Stomach (tissue), 9 donors: Measurements from ENCODE around the gene SEC14L3. TPM values are rescaled to one million over a fixed set of nuclear protein-coding genes. Genes with fewer than 3 reads are reported as not detected.

Experiments
- DNase-seq, 2 donors: peaks; one replicate each; pipeline versions ENCODE4 v3.0.0 to v3.0.0-alpha.2; 2013 to 2019
- H3K27ac ChIP-seq, 5 donors: fragments of 200-600 bp in 4 of 5; sonication (generic) in 4 of 5; one replicate each; pipeline ENCODE4 v1.5.1; 2013 to 2019; ENCODE audit warnings: mild to moderate bottlenecking in 1 of 5, moderate library complexity in 1 of 5
- H3K27me3 ChIP-seq, 3 donors: fragments of 200-600 bp; sonication (generic); one replicate each; pipeline ENCODE4 v1.5.1; 2017 to 2019; ENCODE audit warnings: mixed run types in 1 of 3
- H3K36me3 ChIP-seq, 4 donors: fragments of 200-600 bp; sonication (generic); 1 replicate in 3 of 4; 2 replicates in 1 of 4; pipeline ENCODE4 v1.5.1; 2016 to 2019
- H3K4me1 ChIP-seq, 4 donors: fragments of 200-600 bp; sonication (generic); one replicate each; pipeline ENCODE4 v1.5.1; 2016 to 2019
- H3K4me3 ChIP-seq, 4 donors: fragments of 200-600 bp; sonication (generic) in 3 of 4; one replicate each; pipeline ENCODE4 v1.5.1; 2016 to 2019; ENCODE audit warnings: mild to moderate bottlenecking in 1 of 4
- H3K9me3 ChIP-seq, 4 donors: fragments of 200-600 bp; sonication (generic); one replicate each; pipeline ENCODE4 v1.5.1; 2016 to 2019
- CTCF ChIP-seq, 7 experiments: fragments of 450-650 bp in 4 of 7; fragments of 200-600 bp in 3 of 7; sonication (generic) in 3 of 7; IDR thresholded peaks; one replicate each; pipeline ENCODE4 v1.5.1; 2016 to 2019; ENCODE audit warnings: antibody characterized with exemption in 7 of 7, control low read depth in 2 of 7, mild to moderate bottlenecking in 1 of 7
- EP300 ChIP-seq: sonication (generic); formaldehyde crosslinking; IDR thresholded peaks from one replicate; pipeline ENCODE4 v1.6.1; 2017; ENCODE audit warnings: antibody characterized with exemption
- POLR2A ChIP-seq, 4 donors: fragments of 450-650 bp; IDR thresholded peaks; one replicate each; pipeline ENCODE4 v1.6.1; 2016; ENCODE audit warnings: antibody characterized with exemption in 4 of 4, control low read depth in 2 of 4, mild to moderate bottlenecking in 1 of 4, moderate library complexity in 1 of 4
- POLR2AphosphoS5 ChIP-seq, 3 donors: sonication (generic); formaldehyde crosslinking; IDR thresholded peaks; one replicate each; pipeline ENCODE4 v1.6.1; 2016; ENCODE audit warnings: antibody characterized with exemption in 3 of 3
- WGBS, 5 donors: extraction: QIAGEN DNeasy Blood & Tissue Kit in 3 of 5; methylation state at CpG; one replicate each; pipeline versions ENCODE4 v1.1.5 to v1.1.7; 2013 to 2018; 5-methylcytosine and 5-hydroxymethylcytosine counted together
- intact Hi-C: fragments of 100-400 bp; cut with DNase I; formaldehyde crosslinking; loops from one replicate; pipeline ENCODE4 v1.15.1; 2023; ENCODE audit warnings: low total_unique reads
- polyA plus RNA-seq, 3 donors: library from polyadenylated mRNA; stranded (reverse); fragments of 200-250 nt; gene quantifications; one replicate each; pipeline ENCODE4 v1.2.3, GENCODE V29; 2013
- total RNA-seq, 5 donors: library from RNA; depleted of rRNA; stranded (reverse); fragments of >200 nt; gene quantifications; one replicate each; pipeline versions ENCODE4 v1.1.0 to v1.2.3, GENCODE V29; 2014 to 2016
- donor health status: healthy with polysubstance abuse.
- donor health status: Bipolar disorder and iron deficiency.
- donor health status: healthy.

Gene SEC14L3
- total and polyA plus RNA-seq, 8 donors = not detected

- Histone ChIP-seq H3K4me3 (no peak overlapping the region), H3K27ac (peak overlapping the region in 4 of 5 donors; percentile 20 to 98 (median 72)), H3K9me3 (no peaks in the 10 kb centered on the region), H3K4me1 (peaks cover 30 to 58% (median 47%) of the 10 kb centered on the region in 4 donors), H3K36me3 (peaks cover 10 to 84% (median 73%) of the 10 kb centered on the region in 4 donors), H3K27me3 (no peaks in the 10 kb centered on the region)
- no peak for DNase-seq
- 35 to 63% (median 51%) methylated on average over 2 of the region's 2 CpGs for WGBS, 5 donors
- no peak for TF ChIP-seq EP300
- no peak for TF ChIP-seq POLR2A (IDR thresholded peaks at IDR 0.05)
- no peak for TF ChIP-seq POLR2AphosphoS5 (IDR thresholded peaks at IDR 0.05)
- TF ChIP-seq CTCF (IDR thresholded peaks at IDR 0.05) = no peak
- intact Hi-C loops = no loop called here
These were observed 55.4 kb downstream of the SEC14L3 start for GRCh38 chr22:30416403-30416802.

GRCh38 chr22:30414525-30415047 lies 57.2 kb downstream of the SEC14L3 start:
- TF ChIP-seq CTCF (IDR thresholded peaks at IDR 0.05) (no peak), EP300 (no peak), POLR2A (IDR thresholded peaks at IDR 0.05) (no peak), POLR2AphosphoS5 (IDR thresholded peaks at IDR 0.05) (no peak)
- Histone ChIP-seq H3K4me3 (no peak overlapping the region), H3K4me1 (peaks cover 15 to 40% (median 30%) of the 10 kb centered on the region in 4 donors), H3K9me3 (no peaks in the 10 kb centered on the region), H3K27me3 (no peaks in the 10 kb centered on the region), H3K27ac (no peak overlapping the region), H3K36me3 (peaks cover 10 to 95% (median 89%) of the 10 kb centered on the region in 4 donors)
- WGBS, 5 donors = 81 to 93% (median 90%) methylated on average over 4 of the region's 4 CpGs
- DNase-seq = no peak
- intact Hi-C loops = no loop called here

- H3K4me3 ChIP-seq = no peak overlapping the region
- H3K27me3 ChIP-seq = no peaks in the 10 kb centered on the region
- H3K27ac ChIP-seq = no peak overlapping the region
- TF ChIP-seq POLR2AphosphoS5 (IDR thresholded peaks at IDR 0.05) (no peak), CTCF (IDR thresholded peaks at IDR 0.05) (no peak), EP300 (no peak), POLR2A (IDR thresholded peaks at IDR 0.05) (no peak)
- peaks cover 15 to 33% (median 24%) of the 10 kb centered on the region in 4 donors for H3K4me1 ChIP-seq
- WGBS, 5 donors = 79 to 88% (median 86%) methylated on average over 5 of the region's 5 CpGs
- DNase-seq = no peak
- H3K9me3 ChIP-seq = no peaks in the 10 kb centered on the region
- intact Hi-C loops = no loop called here
- H3K36me3 ChIP-seq = peaks cover 10 to 98% (median 90%) of the 10 kb centered on the region in 4 donors
These were observed 57.9 kb downstream of the SEC14L3 start for GRCh38 chr22:30413745-30414524.

- no peaks in the 10 kb centered on the region for H3K9me3 ChIP-seq
- no peak for DNase-seq
- intact Hi-C loops = no loop called here
- H3K27me3 ChIP-seq = no peaks in the 10 kb centered on the region
- H3K4me1 ChIP-seq = peaks cover 9 to 24% (median 18%) of the 10 kb centered on the region in 4 donors
- WGBS, 5 donors = 86 to 93% (median 90%) methylated on average over 4 of the region's 4 CpGs
- TF ChIP-seq CTCF (IDR thresholded peaks at IDR 0.05) (no peak), EP300 (no peak), POLR2AphosphoS5 (IDR thresholded peaks at IDR 0.05) (no peak)
- peaks cover 14 to 98% (median 90%) of the 10 kb centered on the region in 4 donors for H3K36me3 ChIP-seq
- no peak overlapping the region for H3K27ac ChIP-seq
- H3K4me3 ChIP-seq = no peak overlapping the region
These were observed 58.8 kb downstream of the SEC14L3 start for GRCh38 chr22:30413001-30413400.
